Measurements from ENCODE around the gene LHFPL2. TPM values are rescaled to one million over a fixed set of nuclear protein-coding genes. Genes with fewer than 3 reads are reported as not detected.

Gene LHFPL2
- total RNA-seq, 2 experiments from 2014 or later = 0.20 TPM; not detected in 1

GRCh38 chr5:78591972-78592700 lies 56.4 kb downstream of the LHFPL2 start:
- peaks cover 7% of the 10 kb centered on the region for H3K27me3 Mint-ChIP-seq
- no peak overlapping the region for H3K27ac Mint-ChIP-seq
- CTCF ChIA-PET = no interaction called here
- H3K4me1 Mint-ChIP-seq (ENCODE audit: low read depth) = no peaks in the 10 kb centered on the region
- POLR2A ChIA-PET = no interaction called here
- ATAC-seq = no peak
- no peak for TF ChIP-seq CTCF (IDR thresholded peaks at IDR 0.05)
- H3K9me3 Mint-ChIP-seq = no peaks in the 10 kb centered on the region
- no peaks in the 10 kb centered on the region for H3K36me3 Mint-ChIP-seq (ENCODE audit: low read depth)
- H3K4me3 Mint-ChIP-seq = no peak overlapping the region
- DNase-seq = no peak
- intact Hi-C loops (cut with micrococcal nuclease) = no loop called here

GRCh38 chr5:78591138-78591612 lies 57.4 kb downstream of the LHFPL2 start:
- H3K36me3 Mint-ChIP-seq (ENCODE audit: low read depth) = no peaks in the 10 kb centered on the region
- intact Hi-C loops (cut with micrococcal nuclease) = no loop called here
- no peak for TF ChIP-seq CTCF (IDR thresholded peaks at IDR 0.05)
- no peak overlapping the region for H3K27ac Mint-ChIP-seq
- H3K4me1 Mint-ChIP-seq (ENCODE audit: low read depth) = no peaks in the 10 kb centered on the region
- CTCF ChIA-PET = no interaction called here
- POLR2A ChIA-PET = no interaction called here
- DNase-seq (no peak), ATAC-seq (no peak)
- H3K9me3 Mint-ChIP-seq = no peaks in the 10 kb centered on the region
- peaks cover 10% of the 10 kb centered on the region for H3K27me3 Mint-ChIP-seq
- no peak overlapping the region for H3K4me3 Mint-ChIP-seq

GRCh38 chr5:78589923-78590322 lies 58.6 kb downstream of the LHFPL2 start:
- H3K36me3 Mint-ChIP-seq (ENCODE audit: low read depth) = no peaks in the 10 kb centered on the region
- POLR2A ChIA-PET = no interaction called here
- no peak for TF ChIP-seq CTCF (IDR thresholded peaks at IDR 0.05)
- ATAC-seq = no peak
- H3K4me3 Mint-ChIP-seq = no peak overlapping the region
- H3K27ac Mint-ChIP-seq = no peak overlapping the region
- no peak for DNase-seq
- CTCF ChIA-PET = no interaction called here
- H3K4me1 Mint-ChIP-seq (ENCODE audit: low read depth) = no peaks in the 10 kb centered on the region
- H3K27me3 Mint-ChIP-seq = peaks cover 12% of the 10 kb centered on the region
- intact Hi-C loops (cut with micrococcal nuclease) = no loop called here
- H3K9me3 Mint-ChIP-seq = peaks cover 2% of the 10 kb centered on the region

GRCh38 chr5:78588507-78588906 lies 60.1 kb downstream of the LHFPL2 start:
- POLR2A ChIA-PET = no interaction called here

More at GRCh38 chr5:78588507-78588906, 60.1 kb downstream of the LHFPL2 start:
- DNase-seq (no peak), ATAC-seq (no peak)
- CTCF ChIA-PET = interaction anchor here (0.6 kb wide), 1 partner anchor 1653 kb away, joined by 3 read pairs; no protein-coding TSS in a partner anchor
- H3K4me3 Mint-ChIP-seq = no peak overlapping the region
- H3K36me3 Mint-ChIP-seq (ENCODE audit: low read depth) = no peaks in the 10 kb centered on the region
- intact Hi-C loops (cut with micrococcal nuclease) = no loop called here
- TF ChIP-seq CTCF (IDR thresholded peaks at IDR 0.05) = no peak
- no peaks in the 10 kb centered on the region for H3K4me1 Mint-ChIP-seq (ENCODE audit: low read depth)
- no peak overlapping the region for H3K27ac Mint-ChIP-seq
- H3K9me3 Mint-ChIP-seq = peaks cover 2% of the 10 kb centered on the region
- H3K27me3 Mint-ChIP-seq = peaks cover 12% of the 10 kb centered on the region

Data from activated CD8-positive, alpha-beta T cell treated with anti-CD3 and anti-CD28 coated beads for 36 hours (primary cell).